PC-9 (cell line): ENCODE results near the gene NOX5. TPM values are rescaled to one million over a fixed set of nuclear protein-coding genes. Genes with fewer than 3 reads are reported as not detected.

Experiments
- BruUV-seq: library from RNA; stranded (reverse); fragments of 400-500 nt; replicated peaks from 2 replicates; lab custom pipeline; 2021; lab: Mats Ljungman, UMichigan
- CTCF ChIA-PET: fragments of 300-600 bp; sonication (Branson Sonifier 250); formaldehyde crosslinking; loops from one replicate; lab custom pipeline; 2022; ENCODE audit warnings: antibody characterized with exemption; lab: Charles Lee
- POLR2A ChIA-PET: fragments of 300-600 bp; sonication (Branson Sonifier 250); formaldehyde crosslinking; loops from one replicate; lab custom pipeline; 2022; ENCODE audit warnings: antibody characterized with exemption; ENCODE audit not compliant: unreplicated experiment; lab: Charles Lee
- DNase-seq, 2 experiments: peaks; one replicate each; pipeline versions ENCODE4 v3.0.0 to v3.0.0-alpha.2; 2015 to 2022; ENCODE audit warnings: mixed read lengths in 1 of 2
- H2AFZ ChIP-seq: fragments of 200-600 bp; sonication (generic); 2 replicates; pipeline ENCODE4 v1.8.1; 2017; ENCODE audit warnings: antibody characterized with exemption
- H3F3A ChIP-seq: fragments of 200-600 bp; sonication (generic); 2 replicates; pipeline ENCODE4 v1.8.1; 2017; ENCODE audit warnings: antibody characterized with exemption, mild to moderate bottlenecking, low read depth; ENCODE audit not compliant: insufficient read depth
- H3K27ac ChIP-seq: fragments of 200-600 bp; sonication (generic); 2 replicates; pipeline ENCODE4 v1.6.1; 2016; ENCODE audit warnings: mixed run types
- H3K27me3 ChIP-seq: fragments of 200-600 bp; sonication (generic); 2 replicates; pipeline ENCODE4 v1.6.1; 2016; ENCODE audit warnings: low read depth, mixed run types; ENCODE audit not compliant: insufficient read depth
- H3K36me3 ChIP-seq: fragments of 200-600 bp; sonication (generic); 2 replicates; pipeline ENCODE4 v1.6.1; 2016; ENCODE audit warnings: low read depth, mixed run types
- H3K4me1 ChIP-seq: fragments of 200-600 bp; sonication (generic); replicated peaks from 2 replicates; pipeline ENCODE4 v1.6.1; 2016; ENCODE audit warnings: mixed run types; ENCODE audit not compliant: insufficient read depth
- H3K4me2 ChIP-seq: fragments of 200-600 bp; sonication (generic); 2 replicates; pipeline ENCODE4 v1.6.1; 2017; ENCODE audit warnings: mixed run types
- H3K4me3 ChIP-seq: fragments of 200-600 bp; sonication (generic); 2 replicates; pipeline ENCODE4 v1.6.1; 2016; ENCODE audit warnings: mixed run types
- H3K79me2 ChIP-seq: fragments of 200-600 bp; sonication (generic); 2 replicates; pipeline ENCODE4 v1.6.1; 2017; ENCODE audit warnings: low read depth, mixed run types
- H3K9me2 ChIP-seq: fragments of 200-600 bp; sonication (generic); 2 replicates; pipeline ENCODE4 v1.8.1; 2017; ENCODE audit warnings: mild to moderate bottlenecking; ENCODE audit not compliant: insufficient read depth
- H3K9me3 ChIP-seq: fragments of 200-600 bp; sonication (generic); 2 replicates; pipeline ENCODE4 v1.8.1; 2016; ENCODE audit warnings: low read depth; ENCODE audit not compliant: insufficient read depth
- H4K20me1 ChIP-seq: fragments of 200-600 bp; sonication (generic); 2 replicates; pipeline ENCODE4 v1.8.1; 2017; ENCODE audit not compliant: insufficient read depth
- CTCF ChIP-seq: fragments of 200-600 bp; sonication (generic); conservative IDR thresholded peaks from 2 replicates; pipeline ENCODE4 v1.6.1; 2017; ENCODE audit warnings: mixed run types, antibody characterized with exemption, mild to moderate bottlenecking, moderate library complexity
- EZH2 ChIP-seq: fragments of 200-600 bp; sonication (generic); IDR thresholded peaks from 2 replicates; pipeline ENCODE4 v1.8.0; 2017; ENCODE audit warnings: antibody characterized with exemption, low read depth
- intact Hi-C: fragments of 100-400 bp; cut with micrococcal nuclease; formaldehyde crosslinking; loops from one replicate; pipeline ENCODE4 v1.10.0; 2022; ENCODE audit not compliant: unreplicated experiment
- total RNA-seq: library from RNA; stranded (reverse); gene quantifications from 2 replicates; pipeline ENCODE4 v1.2.3, GENCODE V29; 2021

NOX5 gene
- total RNA-seq, 1 experiment from 2014 or later, result 1.5 TPM

GRCh38 chr15:69093127-69093526 lies 78.6 kb downstream of the NOX5 start:
- H3K36me3 ChIP-seq, result no peaks in the 10 kb centered on the region
- no peaks in the 10 kb centered on the region for H4K20me1 ChIP-seq
- ChIA-PET CTCF (interaction anchor here (0.7 kb wide), 1 partner anchor 64 kb away, joined by 3 read pairs; no protein-coding TSS in a partner anchor), POLR2A (interaction anchor here (0.6 to 0.8 kb wide), 7 partner anchors 10 to 68 kb away, joined by 3 to 7 read pairs (median 4); partner anchors contain the start of gene GLCE)
- no peaks in the 10 kb centered on the region for H3K27me3 ChIP-seq
- peaks cover 39% of the 10 kb centered on the region for H3F3A ChIP-seq
- TF ChIP-seq EZH2, result no peak
- TF ChIP-seq CTCF, result no peak
- intact Hi-C loops, result loop anchor here (1.0 kb wide), 1 partner anchor 67 kb away; the partner anchor contains the start of gene GLCE
- no TSS peak for BruUV-seq
- peaks cover 64% of the 10 kb centered on the region for H3K4me1 ChIP-seq
- peak overlapping the region; percentile 39; the same call in 1 of the 2 replicates for H3K4me3 ChIP-seq
- 0 out of 2 replicates have a peak overlapping the region, but pooled peaks have one; percentile 48 for H2AFZ ChIP-seq
- H3K79me2 ChIP-seq, result no peaks in the 10 kb centered on the region
- peak overlapping the region; percentile 78 for H3K4me2 ChIP-seq
- H3K27ac ChIP-seq, result peak overlapping the region; percentile 100
- no peaks in the 10 kb centered on the region for H3K9me3 ChIP-seq
- DNase-seq, result peak; percentile 86 to 89
- H3K9me2 ChIP-seq, result no peaks in the 10 kb centered on the region

- peaks cover 34% of the 10 kb centered on the region for H3F3A ChIP-seq
- H3K4me2 ChIP-seq, result peak overlapping the region; percentile 78
- peaks cover 59% of the 10 kb centered on the region for H3K4me1 ChIP-seq
- H4K20me1 ChIP-seq, result no peaks in the 10 kb centered on the region
- TF ChIP-seq EZH2 (no peak), CTCF (no peak)
- no peaks in the 10 kb centered on the region for H3K9me3 ChIP-seq
- intact Hi-C loops, result loop anchor here (1.0 kb wide), 1 partner anchor 67 kb away; the partner anchor contains the start of gene GLCE
- no peaks in the 10 kb centered on the region for H3K9me2 ChIP-seq
- 0 out of 2 replicates have a peak overlapping the region, but pooled peaks have one; percentile 48 for H2AFZ ChIP-seq
- H3K36me3 ChIP-seq, result no peaks in the 10 kb centered on the region
- BruUV-seq, result TSS peak; percentile 100
- DNase-seq, result no peak
- ChIA-PET CTCF (no interaction called here), POLR2A (interaction anchor here (0.6 to 0.8 kb wide), 5 partner anchors 12 to 68 kb away, joined by 3 to 6 read pairs (median 3); partner anchors contain the start of gene GLCE)
- H3K27ac ChIP-seq, result peak overlapping the region; percentile 100
- no peaks in the 10 kb centered on the region for H3K79me2 ChIP-seq
- peak overlapping the region; percentile 39; the same call in 1 of the 2 replicates for H3K4me3 ChIP-seq
- H3K27me3 ChIP-seq, result no peaks in the 10 kb centered on the region
Measured at GRCh38 chr15:69093614-69094013, 79.1 kb downstream of the NOX5 start.

- intact Hi-C loops, result no loop called here
- no peak overlapping the region for H3K4me3 ChIP-seq
- H3K36me3 ChIP-seq, result no peaks in the 10 kb centered on the region
- H3F3A ChIP-seq, result peaks cover 27% of the 10 kb centered on the region
- no peaks in the 10 kb centered on the region for H4K20me1 ChIP-seq
- BruUV-seq, result no TSS peak
- H3K27ac ChIP-seq, result peak overlapping the region; percentile 100
- H3K9me3 ChIP-seq, result no peaks in the 10 kb centered on the region
- no peak overlapping the region for H2AFZ ChIP-seq
- no peak for DNase-seq
- H3K4me2 ChIP-seq, result peak overlapping the region; percentile 78
- ChIA-PET POLR2A (interaction anchor here (0.6 to 0.7 kb wide), 2 partner anchors 19 to 48 kb away, joined by 3 to 5 read pairs; no protein-coding TSS in a partner anchor), CTCF (interaction anchor here (0.8 kb wide), 1 partner anchor 130 kb away, joined by 4 read pairs; no protein-coding TSS in a partner anchor)
- H3K79me2 ChIP-seq, result no peaks in the 10 kb centered on the region
- no peaks in the 10 kb centered on the region for H3K9me2 ChIP-seq
- H3K27me3 ChIP-seq, result no peaks in the 10 kb centered on the region
- H3K4me1 ChIP-seq, result peaks cover 52% of the 10 kb centered on the region
- no peak for TF ChIP-seq EZH2
- no peak for TF ChIP-seq CTCF
Measured at GRCh38 chr15:69094124-69094921, 79.8 kb downstream of the NOX5 start.
